A673 (cell line): Measurements from ENCODE around the gene PIEZO1. TPM values are rescaled to one million over a fixed set of nuclear protein-coding genes. Genes with fewer than 3 reads are reported as not detected.

Experiments
- BruUV-seq: library from RNA; stranded (reverse); fragments of 400-500 nt; replicated peaks from 2 replicates; lab custom pipeline; 2021; lab: Mats Ljungman, UMichigan
- CTCF ChIA-PET: fragments of 300-600 bp; sonication (Branson Sonifier 250); formaldehyde crosslinking; loops from one replicate; lab custom pipeline; 2022; ENCODE audit warnings: antibody characterized with exemption; lab: Charles Lee
- POLR2A ChIA-PET: fragments of 300-600 bp; sonication (Branson Sonifier 250); formaldehyde crosslinking; loops from one replicate; lab custom pipeline; 2022; ENCODE audit warnings: antibody characterized with exemption; ENCODE audit not compliant: low non-redundant PET; lab: Charles Lee
- DNase-seq: peaks from one replicate; pipeline ENCODE4 v3.0.0-alpha.2; 2015; ENCODE audit warnings: low spot score
- H3K27ac ChIP-seq: fragments of 200-600 bp; sonication (generic); 2 replicates; pipeline ENCODE4 v1.5.1; 2016; ENCODE audit warnings: mixed run types, low read depth, mild to moderate bottlenecking, mixed read lengths, antibody characterized with exemption, low read length; ENCODE audit not compliant: poor library complexity, severe bottlenecking
- H3K27me3 ChIP-seq: fragments of 200-600 bp; sonication (generic); replicated peaks from 2 replicates; pipeline ENCODE4 v1.6.1; 2017; ENCODE audit warnings: mixed run types, low read depth, mild to moderate bottlenecking, mixed read lengths, antibody characterized with exemption, low read length; ENCODE audit not compliant: insufficient read depth, poor library complexity
- H3K36me3 ChIP-seq: fragments of 200-600 bp; sonication (generic); 2 replicates; pipeline ENCODE4 v1.6.1; 2016; ENCODE audit warnings: mixed run types, mild to moderate bottlenecking, mixed read lengths, antibody characterized with exemption, low read length; ENCODE audit not compliant: insufficient read depth, poor library complexity, severe bottlenecking
- H3K4me1 ChIP-seq: fragments of 200-600 bp; sonication (generic); 2 replicates; pipeline ENCODE4 v1.6.1; 2017; ENCODE audit warnings: mixed run types, mild to moderate bottlenecking, mixed read lengths, antibody characterized with exemption, low read length; ENCODE audit not compliant: insufficient read depth, poor library complexity, severe bottlenecking
- H3K4me3 ChIP-seq: fragments of 200-600 bp; sonication (generic); 2 replicates; pipeline ENCODE4 v1.5.1; 2016; ENCODE audit warnings: low read depth, mixed run types, mild to moderate bottlenecking, mixed read lengths, low read length; ENCODE audit not compliant: poor library complexity, severe bottlenecking
- H3K9me3 ChIP-seq: fragments of 200-600 bp; sonication (generic); 2 replicates; pipeline ENCODE4 v1.6.1; 2016; ENCODE audit warnings: mixed run types, low read depth, mild to moderate bottlenecking, mixed read lengths, antibody characterized with exemption, low read length; ENCODE audit not compliant: poor library complexity, severe bottlenecking
- EZH2 ChIP-seq: fragments of 200-600 bp; sonication (generic); IDR thresholded peaks from 2 replicates; pipeline ENCODE4 v1.6.1; 2017; ENCODE audit warnings: borderline replicate concordance, low read depth, mild to moderate bottlenecking, mixed read lengths, antibody characterized with exemption, low read length; ENCODE audit not compliant: poor library complexity, severe bottlenecking
- intact Hi-C: fragments of 100-400 bp; cut with micrococcal nuclease; formaldehyde crosslinking; loops from one replicate; pipeline ENCODE4 v1.10.0; 2022; ENCODE audit not compliant: unreplicated experiment
- total RNA-seq: library from RNA; stranded (reverse); gene quantifications from 2 replicates; pipeline ENCODE4 v1.2.3, GENCODE V29; 2021
- TF ChIP-seq, protein P1 (sequence below): fragments of 300-800, 200-600 bp; sonication (generic); conservative IDR thresholded peaks from 2 replicates; pipeline ENCODE4 v1.5.1; 2017; ENCODE audit warnings: low read depth, mild to moderate bottlenecking, antibody characterized with exemption, low read length, moderate library complexity, mixed read lengths

PIEZO1 gene
- total RNA-seq, 1 experiment from 2014 or later, result 174 TPM

GRCh38 chr16:88735616-88736015 is 49.4 kb downstream of the PIEZO1 start:
- no TSS peak for BruUV-seq
- no peak for TF ChIP-seq EZH2
- TF ChIP-seq, protein P1, sequence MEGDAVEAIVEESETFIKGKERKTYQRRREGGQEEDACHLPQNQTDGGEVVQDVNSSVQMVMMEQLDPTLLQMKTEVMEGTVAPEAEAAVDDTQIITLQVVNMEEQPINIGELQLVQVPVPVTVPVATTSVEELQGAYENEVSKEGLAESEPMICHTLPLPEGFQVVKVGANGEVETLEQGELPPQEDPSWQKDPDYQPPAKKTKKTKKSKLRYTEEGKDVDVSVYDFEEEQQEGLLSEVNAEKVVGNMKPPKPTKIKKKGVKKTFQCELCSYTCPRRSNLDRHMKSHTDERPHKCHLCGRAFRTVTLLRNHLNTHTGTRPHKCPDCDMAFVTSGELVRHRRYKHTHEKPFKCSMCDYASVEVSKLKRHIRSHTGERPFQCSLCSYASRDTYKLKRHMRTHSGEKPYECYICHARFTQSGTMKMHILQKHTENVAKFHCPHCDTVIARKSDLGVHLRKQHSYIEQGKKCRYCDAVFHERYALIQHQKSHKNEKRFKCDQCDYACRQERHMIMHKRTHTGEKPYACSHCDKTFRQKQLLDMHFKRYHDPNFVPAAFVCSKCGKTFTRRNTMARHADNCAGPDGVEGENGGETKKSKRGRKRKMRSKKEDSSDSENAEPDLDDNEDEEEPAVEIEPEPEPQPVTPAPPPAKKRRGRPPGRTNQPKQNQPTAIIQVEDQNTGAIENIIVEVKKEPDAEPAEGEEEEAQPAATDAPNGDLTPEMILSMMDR, result no peak
- POLR2A ChIA-PET, result no interaction called here
- Histone ChIP-seq H3K36me3 (peaks cover 41% of the 10 kb centered on the region), H3K27me3 (no peaks in the 10 kb centered on the region), H3K27ac (no peak overlapping the region), H3K4me1 (no peaks in the 10 kb centered on the region), H3K4me3 (no peak overlapping the region), H3K9me3 (no peaks in the 10 kb centered on the region)
- DNase-seq, result no peak
- CTCF ChIA-PET, result no interaction called here
- intact Hi-C loops, result loop anchor here (5.0 kb wide), 1 partner anchor 432 kb away; no protein-coding TSS in a partner anchor

DNA sequence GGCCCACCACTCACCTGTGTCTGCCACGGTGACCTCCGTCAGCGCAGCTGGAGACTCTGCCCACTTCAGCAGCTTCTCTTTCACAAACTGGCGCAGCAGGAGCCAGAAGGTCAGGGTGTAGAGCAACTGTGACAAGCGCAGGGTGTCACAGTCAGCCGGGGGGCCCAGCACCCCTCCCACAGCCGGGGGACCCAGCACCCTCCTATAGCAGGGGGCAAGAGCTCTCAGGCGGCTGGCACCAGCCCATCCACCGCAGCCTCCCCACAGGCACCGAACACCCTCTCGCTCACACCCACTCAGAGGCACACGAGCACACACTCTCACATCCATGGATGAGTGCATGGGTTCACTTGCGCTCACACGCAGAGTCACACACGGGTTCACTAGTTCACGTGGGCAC is 49.9 kb downstream of the PIEZO1 start:
- Histone ChIP-seq H3K27ac (no peak overlapping the region), H3K4me3 (no peak overlapping the region), H3K36me3 (peaks cover 37% of the 10 kb centered on the region), H3K4me1 (no peaks in the 10 kb centered on the region), H3K9me3 (no peaks in the 10 kb centered on the region), H3K27me3 (no peaks in the 10 kb centered on the region)
- POLR2A ChIA-PET, result no interaction called here
- TF ChIP-seq, protein P1, result no peak
- no peak for TF ChIP-seq EZH2
- intact Hi-C loops, result loop anchor here (5.0 kb wide), 1 partner anchor 432 kb away; no protein-coding TSS in a partner anchor
- DNase-seq, result no peak
- CTCF ChIA-PET, result no interaction called here
- no TSS peak for BruUV-seq

DNA sequence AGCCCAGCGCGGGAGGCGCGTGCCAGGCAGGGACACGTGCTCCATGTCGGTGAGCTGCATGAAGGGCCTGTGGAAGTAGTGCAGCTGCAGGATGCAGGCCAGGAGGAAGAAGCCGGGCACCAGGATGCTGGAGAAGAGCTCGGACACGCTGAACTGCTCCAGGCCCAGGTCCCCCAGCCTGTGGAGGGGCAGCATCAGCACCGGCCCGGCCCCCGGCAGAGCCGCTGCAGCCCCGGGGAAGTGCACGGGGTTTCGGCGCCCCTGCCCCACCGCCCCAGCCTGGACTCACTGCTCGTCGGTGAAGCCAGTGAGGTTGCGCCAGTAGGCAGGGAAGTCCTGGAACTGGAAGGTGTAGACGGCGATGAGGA is 50.7 kb downstream of the PIEZO1 start:
- ChIA-PET POLR2A (no interaction called here), CTCF (no interaction called here)
- intact Hi-C loops, result no loop called here
- Histone ChIP-seq H3K27me3 (no peaks in the 10 kb centered on the region), H3K9me3 (no peaks in the 10 kb centered on the region), H3K27ac (no peak overlapping the region), H3K4me3 (no peak overlapping the region), H3K36me3 (peaks cover 37% of the 10 kb centered on the region), H3K4me1 (no peaks in the 10 kb centered on the region)
- no peak for TF ChIP-seq EZH2
- TF ChIP-seq, protein P1, result no peak
- DNase-seq, result no peak
- BruUV-seq, result TSS peak; percentile 39
